ENCODE measurements around the gene GPR137B. TPM values are rescaled to one million over a fixed set of nuclear protein-coding genes. Genes with fewer than 3 reads are reported as not detected.
A peak's percentile ranks its signal among the peaks of the same experiment; 100 is the strongest.

GPR137B gene
- total and polyA plus RNA-seq, 9 donors: 2.9 to 13.2 (median 5.2) TPM

- 15% methylated on average over 37 of the region's 39 CpGs for WGBS (ENCODE audit: insufficient coverage)
- Histone ChIP-seq H3K27ac (ENCODE audit: low read length) (no peak overlapping the region), H3K4me3 (ENCODE audit: low read length) (peak overlapping the region; percentile 56), H3K36me3 (ENCODE audit: control insufficient read depth, insufficient read depth, low read length) (no peaks in the 10 kb centered on the region), H3K27me3 (ENCODE audit: control insufficient read depth, insufficient read depth, low read length) (peaks cover 36% of the 10 kb centered on the region), H3K9me3 (replicated peaks; ENCODE audit: control insufficient read depth, low read depth, low read length) (no peaks in the 10 kb centered on the region), H3K4me1 (ENCODE audit: control insufficient read depth, insufficient read depth, low read length) (peaks cover 18% of the 10 kb centered on the region)
- DNase-seq: peak; percentile 33
Observed at GRCh38 chr1:236143104-236143948, 987 bp downstream of the GPR137B start.

DNA sequence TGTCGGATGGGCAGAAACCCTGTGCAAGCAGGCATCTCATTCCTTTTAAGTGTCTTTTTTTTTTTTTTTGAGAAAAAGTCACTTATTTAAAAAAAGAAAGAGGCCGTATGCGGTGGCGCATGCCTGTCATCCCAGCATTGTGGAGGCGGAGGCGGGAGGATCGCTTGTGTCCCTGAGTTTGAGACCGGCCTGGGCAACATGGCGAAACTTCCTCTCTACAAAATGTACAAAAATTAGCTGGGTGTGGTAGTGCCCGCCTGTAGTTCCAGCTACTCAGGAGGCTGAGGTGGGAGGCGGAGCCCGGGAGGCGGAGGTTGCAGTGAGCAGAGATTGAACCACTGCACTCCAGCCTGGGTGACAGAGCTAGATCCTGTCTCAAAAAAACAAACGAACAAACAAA lies 1.7 kb downstream of the GPR137B start:
- no peaks in the 10 kb centered on the region for H3K36me3 ChIP-seq (ENCODE audit: control insufficient read depth, insufficient read depth, low read length)
- no peaks in the 10 kb centered on the region for H3K9me3 ChIP-seq (replicated peaks; ENCODE audit: control insufficient read depth, low read depth, low read length)
- peaks cover 18% of the 10 kb centered on the region for H3K4me1 ChIP-seq (ENCODE audit: control insufficient read depth, insufficient read depth, low read length)
- H3K27me3 ChIP-seq (ENCODE audit: control insufficient read depth, insufficient read depth, low read length): peaks cover 34% of the 10 kb centered on the region
- peak overlapping the region; percentile 56 for H3K4me3 ChIP-seq (ENCODE audit: low read length)
- no CpG with 5 or more reads among the region's 14 CpGs for WGBS (ENCODE audit: insufficient coverage)
- H3K27ac ChIP-seq (ENCODE audit: low read length): no peak overlapping the region
- no peak for DNase-seq

- Histone ChIP-seq H3K27ac (ENCODE audit: low read length) (no peak overlapping the region), H3K4me1 (ENCODE audit: control insufficient read depth, insufficient read depth, low read length) (peaks cover 18% of the 10 kb centered on the region), H3K36me3 (ENCODE audit: control insufficient read depth, insufficient read depth, low read length) (no peaks in the 10 kb centered on the region), H3K4me3 (ENCODE audit: low read length) (no peak overlapping the region), H3K9me3 (replicated peaks; ENCODE audit: control insufficient read depth, low read depth, low read length) (no peaks in the 10 kb centered on the region), H3K27me3 (ENCODE audit: control insufficient read depth, insufficient read depth, low read length) (peaks cover 30% of the 10 kb centered on the region)
- DNase-seq: no peak
- WGBS (ENCODE audit: insufficient coverage): 66% methylated on average over 6 of the region's 12 CpGs
Observed at GRCh38 chr1:236144446-236145150, 2.3 kb downstream of the GPR137B start.

- Histone ChIP-seq H3K27ac (ENCODE audit: low read length) (no peak overlapping the region), H3K4me3 (ENCODE audit: low read length) (no peak overlapping the region), H3K4me1 (ENCODE audit: control insufficient read depth, insufficient read depth, low read length) (peaks cover 16% of the 10 kb centered on the region), H3K36me3 (ENCODE audit: control insufficient read depth, insufficient read depth, low read length) (no peaks in the 10 kb centered on the region), H3K9me3 (replicated peaks; ENCODE audit: control insufficient read depth, low read depth, low read length) (no peaks in the 10 kb centered on the region), H3K27me3 (ENCODE audit: control insufficient read depth, insufficient read depth, low read length) (peaks cover 9% of the 10 kb centered on the region)
- 81% methylated on average over 8 of the region's 10 CpGs for WGBS (ENCODE audit: insufficient coverage)
- no peak for DNase-seq
Observed at GRCh38 chr1:236147068-236147467, 4.7 kb downstream of the GPR137B start.

GRCh38 chr1:236147521-236148469 lies 5.5 kb downstream of the GPR137B start:
- Histone ChIP-seq H3K27me3 (ENCODE audit: control insufficient read depth, insufficient read depth, low read length) (peaks cover 6% of the 10 kb centered on the region), H3K4me3 (ENCODE audit: low read length) (no peak overlapping the region), H3K9me3 (replicated peaks; ENCODE audit: control insufficient read depth, low read depth, low read length) (no peaks in the 10 kb centered on the region), H3K27ac (ENCODE audit: low read length) (no peak overlapping the region), H3K4me1 (ENCODE audit: control insufficient read depth, insufficient read depth, low read length) (peaks cover 14% of the 10 kb centered on the region), H3K36me3 (ENCODE audit: control insufficient read depth, insufficient read depth, low read length) (no peaks in the 10 kb centered on the region)
- DNase-seq: no peak
- 74% methylated on average over 14 of the region's 17 CpGs for WGBS (ENCODE audit: insufficient coverage)

GRCh38 chr1:236148470-236148845 lies 6.1 kb downstream of the GPR137B start:
- Histone ChIP-seq H3K27me3 (ENCODE audit: control insufficient read depth, insufficient read depth, low read length) (peaks cover 1% of the 10 kb centered on the region), H3K4me1 (ENCODE audit: control insufficient read depth, insufficient read depth, low read length) (peaks cover 7% of the 10 kb centered on the region), H3K36me3 (ENCODE audit: control insufficient read depth, insufficient read depth, low read length) (no peaks in the 10 kb centered on the region), H3K4me3 (ENCODE audit: low read length) (no peak overlapping the region), H3K9me3 (replicated peaks; ENCODE audit: control insufficient read depth, low read depth, low read length) (no peaks in the 10 kb centered on the region), H3K27ac (ENCODE audit: low read length) (no peak overlapping the region)
- 67% methylated on average over 1 of the region's 8 CpGs for WGBS (ENCODE audit: insufficient coverage)
- DNase-seq: no peak

DNA sequence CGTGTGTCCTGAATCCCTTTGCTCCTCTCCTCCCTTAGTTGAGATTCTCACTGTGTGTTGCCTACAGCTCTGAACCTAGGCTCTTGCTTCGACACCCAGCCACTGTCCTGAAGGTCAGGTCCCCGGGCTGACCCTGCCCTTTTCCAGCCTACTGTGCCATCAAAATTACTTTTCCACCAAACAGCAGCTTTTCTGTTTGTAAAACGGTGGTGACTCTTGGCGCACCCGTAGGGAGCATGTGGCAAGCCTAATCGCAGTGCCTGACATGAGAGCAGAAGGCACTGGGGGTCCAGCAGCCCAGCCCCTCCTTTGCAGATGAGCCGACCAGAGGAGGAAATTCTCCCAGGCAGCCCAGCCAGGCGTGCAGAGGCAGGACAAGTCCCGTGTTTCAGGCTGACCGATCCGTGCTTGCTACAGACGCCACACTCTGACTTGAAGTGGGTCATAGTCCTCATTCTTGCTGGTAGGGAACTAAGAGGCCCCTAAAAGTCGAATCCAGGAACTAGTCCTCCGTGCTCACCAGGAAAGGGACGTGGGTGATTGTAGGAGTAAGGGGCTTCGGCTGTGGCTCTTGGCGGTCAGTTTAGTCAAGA lies 6.8 kb downstream of the GPR137B start:
- DNase-seq: no peak
- H3K4me1 ChIP-seq (ENCODE audit: control insufficient read depth, insufficient read depth, low read length): peaks cover 3% of the 10 kb centered on the region
- 63% methylated on average over 18 of the region's 18 CpGs for WGBS (ENCODE audit: insufficient coverage)
- H3K36me3 ChIP-seq (ENCODE audit: control insufficient read depth, insufficient read depth, low read length): no peaks in the 10 kb centered on the region
- no peak overlapping the region for H3K27ac ChIP-seq (ENCODE audit: low read length)
- no peaks in the 10 kb centered on the region for H3K9me3 ChIP-seq (replicated peaks; ENCODE audit: control insufficient read depth, low read depth, low read length)
- no peaks in the 10 kb centered on the region for H3K27me3 ChIP-seq (ENCODE audit: control insufficient read depth, insufficient read depth, low read length)
- no peak overlapping the region for H3K4me3 ChIP-seq (ENCODE audit: low read length)

- Histone ChIP-seq H3K27me3 (ENCODE audit: control insufficient read depth, insufficient read depth, low read length) (no peaks in the 10 kb centered on the region), H3K4me1 (ENCODE audit: control insufficient read depth, insufficient read depth, low read length) (peaks cover 3% of the 10 kb centered on the region), H3K36me3 (ENCODE audit: control insufficient read depth, insufficient read depth, low read length) (no peaks in the 10 kb centered on the region), H3K4me3 (ENCODE audit: low read length) (no peak overlapping the region), H3K27ac (ENCODE audit: low read length) (no peak overlapping the region), H3K9me3 (replicated peaks; ENCODE audit: control insufficient read depth, low read depth, low read length) (no peaks in the 10 kb centered on the region)
- WGBS (ENCODE audit: insufficient coverage): 92% methylated on average over 9 of the region's 10 CpGs
- no peak for DNase-seq
Observed at GRCh38 chr1:236149696-236150228, 7.4 kb downstream of the GPR137B start.

- Histone ChIP-seq H3K36me3 (ENCODE audit: control insufficient read depth, insufficient read depth, low read length) (no peaks in the 10 kb centered on the region), H3K27ac (ENCODE audit: low read length) (no peak overlapping the region), H3K27me3 (ENCODE audit: control insufficient read depth, insufficient read depth, low read length) (no peaks in the 10 kb centered on the region), H3K4me1 (ENCODE audit: control insufficient read depth, insufficient read depth, low read length) (peaks cover 3% of the 10 kb centered on the region), H3K4me3 (ENCODE audit: low read length) (no peak overlapping the region), H3K9me3 (replicated peaks; ENCODE audit: control insufficient read depth, low read depth, low read length) (no peaks in the 10 kb centered on the region)
- no peak for DNase-seq
- WGBS (ENCODE audit: insufficient coverage): 75% methylated on average over 19 of the region's 19 CpGs
Observed at GRCh38 chr1:236150311-236150955, 8.1 kb downstream of the GPR137B start.
